ENCODE data around the gene SREBF2. TPM values are rescaled to one million over a fixed set of nuclear protein-coding genes. Genes with fewer than 3 reads are reported as not detected.

The SREBF2 gene
- total RNA-seq, 1 donor = 52.8 TPM

DNA sequence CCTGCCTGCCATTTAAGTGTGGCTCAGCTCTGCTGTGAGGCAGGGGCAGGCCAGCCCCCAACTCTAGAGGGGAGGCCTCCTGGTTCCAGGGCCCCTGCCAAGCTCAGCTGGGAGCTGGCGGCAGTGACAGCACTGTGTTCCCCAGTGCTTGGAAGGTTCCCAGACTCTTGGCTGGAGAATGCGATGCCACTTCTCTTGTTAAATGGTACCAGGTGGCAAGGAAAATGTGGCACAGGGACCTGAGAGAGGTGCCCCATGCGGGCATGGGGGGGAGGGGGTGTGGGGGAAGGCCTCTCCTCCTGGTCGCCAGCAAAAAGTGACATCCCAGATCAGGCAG, 102.1 kb downstream of the SREBF2 start:
- TF ChIP-seq CTCF (IDR thresholded peaks at IDR 0.05; ENCODE audit: insufficient read depth, low read length) = no peak
- H3K4me3 ChIP-seq (ENCODE audit: low read depth, low read length) = no peak overlapping the region
- no peak for DNase-seq (ENCODE audit: low read depth)

DNA sequence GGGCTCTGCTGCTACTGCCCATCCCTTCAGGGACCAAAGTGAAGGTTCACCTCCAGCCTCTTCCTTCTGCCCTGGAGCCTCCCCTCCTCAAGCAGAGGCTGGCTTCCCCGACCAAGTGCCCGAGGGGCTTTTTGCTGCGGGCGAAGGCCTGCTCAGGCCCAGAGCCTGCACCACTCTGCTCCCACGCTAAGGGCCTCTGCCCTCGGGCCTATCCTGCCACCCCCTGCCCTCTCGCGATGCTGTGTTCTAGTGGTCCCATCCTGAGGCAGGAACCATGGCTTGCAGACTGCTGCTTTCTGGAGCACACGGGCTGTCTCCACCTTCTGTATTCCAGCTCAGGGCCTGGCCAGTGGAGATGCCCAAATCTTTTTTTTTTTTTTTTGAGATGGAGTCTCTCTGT, 102.6 kb downstream of the SREBF2 start:
- DNase-seq (ENCODE audit: low read depth) = no peak
- no peak for TF ChIP-seq CTCF (IDR thresholded peaks at IDR 0.05; ENCODE audit: insufficient read depth, low read length)
- no peak overlapping the region for H3K4me3 ChIP-seq (ENCODE audit: low read depth, low read length)

GRCh38 chr22:41936894-41937169, 103.9 kb downstream of the SREBF2 start:
- H3K4me3 ChIP-seq (ENCODE audit: low read depth, low read length) = no peak overlapping the region
- no peak for DNase-seq (ENCODE audit: low read depth)
- no peak for TF ChIP-seq CTCF (IDR thresholded peaks at IDR 0.05; ENCODE audit: insufficient read depth, low read length)

GRCh38 chr22:41939981-41940831, 107.3 kb downstream of the SREBF2 start:
- no peak for DNase-seq (ENCODE audit: low read depth)
- TF ChIP-seq CTCF (IDR thresholded peaks at IDR 0.05; ENCODE audit: insufficient read depth, low read length) = no peak
- no peak overlapping the region for H3K4me3 ChIP-seq (ENCODE audit: low read depth, low read length)

GRCh38 chr22:41940832-41941765, 108.2 kb downstream of the SREBF2 start:
- peak; percentile 88 for TF ChIP-seq CTCF (IDR thresholded peaks at IDR 0.05; ENCODE audit: insufficient read depth, low read length)
- DNase-seq (ENCODE audit: low read depth) = peak; percentile 93
- no peak overlapping the region for H3K4me3 ChIP-seq (ENCODE audit: low read depth, low read length)

DNA sequence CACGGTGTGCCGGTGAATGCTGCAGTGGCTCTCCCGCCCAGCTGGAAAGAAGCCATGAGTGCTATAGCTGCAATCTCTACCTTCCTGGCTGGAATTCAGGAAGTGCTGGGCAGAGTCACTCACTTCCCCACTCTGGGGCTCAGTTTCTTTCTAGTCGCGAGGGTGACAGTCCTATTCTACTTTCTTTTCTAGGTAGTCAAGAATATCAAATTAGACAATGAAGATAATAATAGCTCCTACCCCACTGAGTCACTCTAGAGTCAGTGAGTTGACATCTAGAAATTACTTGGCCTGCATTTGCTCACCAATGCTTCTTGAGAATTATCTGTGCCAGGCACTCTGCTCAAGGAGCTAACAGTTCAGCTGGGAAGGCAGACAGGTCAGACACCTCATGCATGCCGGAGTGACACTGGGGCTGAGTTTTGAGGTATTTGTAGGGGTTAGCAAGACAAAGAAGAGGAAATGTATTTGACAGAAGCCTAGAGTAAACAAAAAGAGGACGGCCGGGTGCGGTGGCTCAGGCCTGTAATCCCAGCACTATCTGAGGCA, 110.8 kb downstream of the SREBF2 start:
- TF ChIP-seq CTCF (IDR thresholded peaks at IDR 0.05; ENCODE audit: insufficient read depth, low read length) = no peak
- peak; percentile 29 for DNase-seq (ENCODE audit: low read depth)
- H3K4me3 ChIP-seq (ENCODE audit: low read depth, low read length) = no peak overlapping the region
